ENCODE measurements around the gene ANKMY1. TPM values are rescaled to one million over a fixed set of nuclear protein-coding genes. Genes with fewer than 3 reads are reported as not detected.

ANKMY1 gene
- polyA plus RNA-seq, 1 experiment, result 6.8 TPM

DNA sequence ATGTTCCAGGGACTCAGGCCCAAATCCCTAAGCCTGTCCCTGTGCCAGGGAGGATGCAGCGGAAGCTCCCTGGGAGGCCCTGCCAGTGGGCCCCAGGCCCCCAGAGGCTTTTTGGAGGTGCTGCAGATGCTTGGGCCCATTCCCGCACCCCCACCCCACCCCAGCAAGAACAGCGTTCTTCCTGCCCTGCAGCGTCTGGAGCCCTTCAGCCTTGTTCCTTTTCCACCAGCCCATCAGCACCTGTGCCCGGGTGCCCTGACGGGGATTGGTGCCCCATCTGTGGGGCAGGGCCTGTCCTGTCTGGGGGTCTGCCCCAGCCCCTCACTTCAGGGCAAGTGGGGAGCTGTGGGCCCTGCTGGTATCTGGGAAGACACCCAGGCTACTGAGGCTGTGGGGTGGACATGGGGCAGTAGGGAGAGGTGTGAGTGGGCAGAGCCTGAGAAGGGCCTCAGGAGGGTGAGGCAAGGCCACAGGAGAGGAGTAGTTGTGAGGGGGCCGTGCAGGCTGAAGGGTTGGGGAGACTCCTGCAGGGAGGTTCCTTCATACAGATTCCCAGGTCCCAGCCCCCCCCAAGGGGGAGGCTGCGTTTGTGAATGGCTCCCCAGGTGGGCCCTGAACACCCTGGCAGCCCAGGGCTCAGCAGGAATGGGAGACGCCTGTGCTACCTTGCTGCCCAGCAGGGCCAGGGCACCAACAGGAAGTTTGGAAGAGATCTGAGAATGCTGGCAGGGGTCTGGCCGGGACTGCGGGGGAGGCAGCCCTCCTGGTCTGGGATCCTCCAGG, 12.9 kb upstream of the ANKMY1 start:
- POLR2A ChIA-PET, result no interaction called here

GRCh38 chr2:240569998-240570530, 12.3 kb upstream of the ANKMY1 start:
- ChIA-PET CTCF (no interaction called here), POLR2A (no interaction called here)
- peaks cover 11% of the 10 kb centered on the region for H3K36me3 ChIP-seq (ENCODE audit: control insufficient read depth, insufficient read depth, low read length)
- no peak overlapping the region for H3K4me3 ChIP-seq (ENCODE audit: low read depth, low read length)
- TF ChIP-seq CTCF (IDR thresholded peaks at IDR 0.05; ENCODE audit: insufficient read depth, low read depth, low read length), result no peak
- no peak for DNase-seq (ENCODE audit: low read depth)
- H3K27me3 ChIP-seq (ENCODE audit: control insufficient read depth, insufficient read depth, low read length), result no peaks in the 10 kb centered on the region

More for the DNA sequence above, 12.9 kb upstream of the ANKMY1 start:
- Histone ChIP-seq H3K27me3 (ENCODE audit: control insufficient read depth, insufficient read depth, low read length) (no peaks in the 10 kb centered on the region), H3K4me3 (ENCODE audit: low read depth, low read length) (no peak overlapping the region), H3K36me3 (ENCODE audit: control insufficient read depth, insufficient read depth, low read length) (peaks cover 16% of the 10 kb centered on the region)
- CTCF ChIA-PET, result no interaction called here
- TF ChIP-seq CTCF (IDR thresholded peaks at IDR 0.05; ENCODE audit: insufficient read depth, low read depth, low read length), result no peak
- DNase-seq (ENCODE audit: low read depth), result no peak

DNA sequence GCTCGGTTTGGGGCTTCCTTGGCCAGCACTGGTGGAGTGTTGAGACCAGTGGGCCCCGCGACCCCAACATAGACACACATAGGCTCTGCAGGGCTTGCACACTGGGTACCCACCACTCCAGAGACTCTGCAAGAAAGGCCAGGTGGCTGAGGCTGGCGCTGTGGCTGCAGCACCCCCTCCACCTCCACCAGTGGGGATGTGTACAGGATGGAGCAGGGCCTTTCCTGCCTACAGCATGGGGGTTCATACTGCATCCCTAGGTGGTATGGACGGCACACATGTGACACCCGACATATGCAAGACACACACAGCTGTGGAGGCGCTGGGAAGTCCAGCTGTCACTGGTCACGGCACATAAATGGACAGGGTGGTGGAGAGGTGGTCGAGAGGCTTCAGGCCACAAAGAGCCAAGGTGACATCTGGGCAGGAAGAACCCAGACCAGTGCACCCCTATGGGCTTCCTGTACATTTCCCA, 11.8 kb upstream of the ANKMY1 start:
- ChIA-PET CTCF (interaction anchor here (0.6 to 1.4 kb wide), 4 partner anchors 8 to 968 kb away, joined by 3 to 5 read pairs (median 4); partner anchors contain the start of gene CAPN10), POLR2A (no interaction called here)
- Histone ChIP-seq H3K36me3 (ENCODE audit: control insufficient read depth, insufficient read depth, low read length) (peaks cover 6% of the 10 kb centered on the region; the same call in 1 of the 2 replicates), H3K4me3 (ENCODE audit: low read depth, low read length) (peak overlapping the region; percentile 54), H3K27me3 (ENCODE audit: control insufficient read depth, insufficient read depth, low read length) (no peaks in the 10 kb centered on the region)
- no peak for TF ChIP-seq CTCF (IDR thresholded peaks at IDR 0.05; ENCODE audit: insufficient read depth, low read depth, low read length)
- no peak for DNase-seq (ENCODE audit: low read depth)

GRCh38 chr2:240568678-240569522, 11.1 kb upstream of the ANKMY1 start:
- peak overlapping the region; percentile 54 for H3K4me3 ChIP-seq (ENCODE audit: low read depth, low read length)
- H3K36me3 ChIP-seq (ENCODE audit: control insufficient read depth, insufficient read depth, low read length), result 0 out of 2 replicates have a peak, but pooled peaks cover 1% of the 10 kb centered on the region
- no peaks in the 10 kb centered on the region for H3K27me3 ChIP-seq (ENCODE audit: control insufficient read depth, insufficient read depth, low read length)
- TF ChIP-seq CTCF (IDR thresholded peaks at IDR 0.05; ENCODE audit: insufficient read depth, low read depth, low read length), result no peak
- no peak for DNase-seq (ENCODE audit: low read depth)
- POLR2A ChIA-PET, result no interaction called here
- CTCF ChIA-PET, result interaction anchor here (0.6 to 1.4 kb wide), 4 partner anchors 9 to 968 kb away, joined by 3 to 5 read pairs (median 4); partner anchors contain the start of gene CAPN10

All from BJ (cell line).